Measurements from ENCODE around the gene MMP14. TPM values are rescaled to one million over a fixed set of nuclear protein-coding genes. Genes with fewer than 3 reads are reported as not detected.
"Not testable (repeated sequence)": the region's sequence is repeated elsewhere in the genome, so short reads cannot be mapped to it uniquely, and the experiment has no call there.

The MMP14 gene
- total and polyA plus RNA-seq, 7 donors, result 21.0 to 140 (median 86.6) TPM

DNA sequence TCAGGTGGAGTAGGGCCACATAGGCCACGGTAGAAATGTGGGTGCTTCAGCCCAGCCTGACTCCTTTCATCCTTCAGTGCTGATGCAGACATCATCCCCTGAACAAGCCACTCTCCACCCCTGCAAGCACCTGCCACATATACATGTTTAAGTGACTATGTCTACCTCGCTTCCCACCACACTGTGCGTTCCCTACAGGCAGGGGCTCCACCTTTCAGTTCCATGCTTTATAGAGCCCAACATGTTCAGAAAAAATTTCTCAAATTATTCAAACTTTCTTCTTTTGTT is 32.8 kb upstream of the MMP14 start:
- no peak overlapping the region for H3K4me3 ChIP-seq
- 77 to 82% methylated on average over 3 of the region's 3 CpGs for WGBS, 2 donors

DNA sequence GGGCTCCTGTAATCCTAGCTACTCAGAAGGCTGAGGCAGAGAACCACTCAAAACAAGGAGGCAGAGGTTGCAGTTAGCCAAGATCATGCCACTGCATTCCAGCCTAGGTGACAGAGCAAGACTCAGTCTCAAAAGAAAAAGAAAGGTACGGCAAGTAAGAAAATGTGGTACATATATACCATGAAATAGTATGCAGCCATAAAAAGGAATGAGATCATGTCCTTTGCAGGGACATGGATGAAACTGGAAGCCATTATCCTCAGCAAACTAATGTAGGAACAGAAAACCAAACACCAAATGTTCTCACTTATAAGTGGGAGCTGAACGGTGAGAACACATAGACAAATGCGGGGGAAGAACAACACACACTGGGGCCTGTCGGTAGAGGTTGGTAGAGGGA is 31.1 kb upstream of the MMP14 start:
- H3K4me3 ChIP-seq; H3K4me1 ChIP-seq; H3K27me3 ChIP-seq; H3K9me3 ChIP-seq; intact Hi-C loops (cut with DNase I); H3K36me3 ChIP-seq; DNase-seq; H3K27ac ChIP-seq: not testable (repeated sequence)
- 85 to 86% methylated on average over 4 of the region's 4 CpGs for WGBS, 2 donors

More for the DNA sequence above, 32.8 kb upstream of the MMP14 start:
- no peaks in the 10 kb centered on the region for H3K27me3 ChIP-seq
- DNase-seq, result no peak
- no peaks in the 10 kb centered on the region for H3K4me1 ChIP-seq
- no peaks in the 10 kb centered on the region for H3K36me3 ChIP-seq
- H3K27ac ChIP-seq, result no peak overlapping the region
- TF ChIP-seq POLR2A (IDR thresholded peaks at IDR 0.05), result no peak
- TF ChIP-seq POLR2AphosphoS5 (IDR thresholded peaks at IDR 0.05), result no peak
- TF ChIP-seq, protein P1, sequence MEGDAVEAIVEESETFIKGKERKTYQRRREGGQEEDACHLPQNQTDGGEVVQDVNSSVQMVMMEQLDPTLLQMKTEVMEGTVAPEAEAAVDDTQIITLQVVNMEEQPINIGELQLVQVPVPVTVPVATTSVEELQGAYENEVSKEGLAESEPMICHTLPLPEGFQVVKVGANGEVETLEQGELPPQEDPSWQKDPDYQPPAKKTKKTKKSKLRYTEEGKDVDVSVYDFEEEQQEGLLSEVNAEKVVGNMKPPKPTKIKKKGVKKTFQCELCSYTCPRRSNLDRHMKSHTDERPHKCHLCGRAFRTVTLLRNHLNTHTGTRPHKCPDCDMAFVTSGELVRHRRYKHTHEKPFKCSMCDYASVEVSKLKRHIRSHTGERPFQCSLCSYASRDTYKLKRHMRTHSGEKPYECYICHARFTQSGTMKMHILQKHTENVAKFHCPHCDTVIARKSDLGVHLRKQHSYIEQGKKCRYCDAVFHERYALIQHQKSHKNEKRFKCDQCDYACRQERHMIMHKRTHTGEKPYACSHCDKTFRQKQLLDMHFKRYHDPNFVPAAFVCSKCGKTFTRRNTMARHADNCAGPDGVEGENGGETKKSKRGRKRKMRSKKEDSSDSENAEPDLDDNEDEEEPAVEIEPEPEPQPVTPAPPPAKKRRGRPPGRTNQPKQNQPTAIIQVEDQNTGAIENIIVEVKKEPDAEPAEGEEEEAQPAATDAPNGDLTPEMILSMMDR (IDR thresholded peaks at IDR 0.05), result no peak
- no peak for TF ChIP-seq EP300 (IDR thresholded peaks at IDR 0.05)
- H3K9me3 ChIP-seq, result no peaks in the 10 kb centered on the region
- intact Hi-C loops (cut with DNase I), result no loop called here

DNA sequence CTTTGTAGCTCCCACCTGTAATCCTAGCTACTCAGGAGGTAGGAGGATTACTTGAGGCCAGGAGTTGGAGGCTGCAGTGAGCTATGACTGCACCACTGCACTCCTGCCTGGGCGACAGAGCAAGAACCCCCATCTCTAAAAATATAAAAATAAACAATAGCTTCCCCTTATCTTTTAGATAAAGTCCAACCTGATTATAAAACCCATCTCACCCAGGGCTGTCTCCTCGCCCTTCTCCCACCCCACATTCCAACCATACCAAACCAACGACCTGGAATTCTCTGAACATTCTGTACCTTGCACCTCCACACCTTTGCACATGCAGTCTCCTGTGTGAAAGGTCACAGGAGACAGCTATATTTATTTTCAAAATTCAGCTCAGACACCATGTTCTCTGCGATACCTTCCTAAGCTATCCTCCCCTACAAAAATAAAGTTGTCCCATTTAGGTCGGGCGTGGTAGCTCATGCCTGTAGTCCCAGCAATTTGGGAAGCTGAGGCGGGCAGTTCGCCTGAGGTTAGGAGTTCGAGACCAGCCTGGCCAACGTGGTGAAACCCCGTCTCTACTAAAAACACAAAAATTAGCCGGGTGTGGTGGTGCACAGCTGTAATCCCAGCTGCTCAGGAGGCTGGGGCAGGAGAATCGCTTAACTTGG is 28.8 kb upstream of the MMP14 start:
- Histone ChIP-seq H3K4me1 (no peaks in the 10 kb centered on the region), H3K4me3 (no peak overlapping the region), H3K27me3 (no peaks in the 10 kb centered on the region), H3K36me3 (no peaks in the 10 kb centered on the region), H3K27ac (no peak overlapping the region), H3K9me3 (no peaks in the 10 kb centered on the region)
- 77 to 80% methylated on average over 13 of the region's 13 CpGs for WGBS, 2 donors
- TF ChIP-seq, protein P1 (IDR thresholded peaks at IDR 0.05), result no peak
- TF ChIP-seq EP300 (IDR thresholded peaks at IDR 0.05) (no peak), POLR2A (IDR thresholded peaks at IDR 0.05) (no peak), POLR2AphosphoS5 (IDR thresholded peaks at IDR 0.05) (no peak)
- no peak for DNase-seq
- intact Hi-C loops (cut with DNase I), result no loop called here

DNA sequence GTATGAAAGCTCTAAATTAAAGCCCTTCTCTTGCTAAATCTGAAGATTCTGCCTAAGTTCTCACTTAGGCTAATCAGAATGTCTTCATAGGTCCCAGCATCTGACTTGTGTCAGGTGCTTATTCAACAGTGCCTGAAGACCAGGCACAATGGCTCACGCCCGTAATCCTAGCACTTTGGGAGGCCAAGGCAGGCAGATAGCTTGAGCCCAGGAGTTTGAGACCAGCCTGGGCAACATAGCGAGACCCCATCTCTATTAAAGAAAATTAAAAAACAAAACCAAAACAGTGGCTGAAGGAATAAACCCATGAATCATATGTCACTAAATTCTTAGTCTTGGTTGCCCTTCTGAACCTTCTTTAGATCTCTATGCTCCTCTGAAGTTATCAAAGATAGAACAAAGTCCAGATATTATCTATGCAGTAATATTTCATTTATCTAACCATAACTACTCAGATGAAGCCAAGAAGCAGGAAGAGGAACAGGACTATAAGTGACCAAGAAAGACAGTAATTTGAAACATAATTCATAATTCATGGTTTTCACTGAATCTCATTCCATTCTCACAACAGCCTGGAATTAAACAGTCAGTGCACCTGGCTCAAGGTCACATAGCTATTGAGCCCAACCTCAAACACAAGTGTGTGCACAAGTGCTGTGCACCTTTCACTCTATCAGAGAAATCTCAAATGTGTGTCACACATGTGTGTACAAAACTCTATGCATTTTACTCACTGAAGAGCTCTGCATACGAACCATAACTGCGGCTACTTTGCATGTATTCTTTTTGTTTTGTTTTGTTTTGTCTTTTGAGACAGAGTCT is 27.8 kb upstream of the MMP14 start:
- DNase-seq, result no peak
- intact Hi-C loops (cut with DNase I), result no loop called here
- H3K27me3 ChIP-seq, result no peaks in the 10 kb centered on the region
- no peaks in the 10 kb centered on the region for H3K4me1 ChIP-seq
- H3K27ac ChIP-seq, result no peak overlapping the region
- H3K9me3 ChIP-seq, result no peaks in the 10 kb centered on the region
- H3K36me3 ChIP-seq, result no peaks in the 10 kb centered on the region
- 88 to 94% methylated on average over 5 of the region's 5 CpGs for WGBS, 2 donors
- TF ChIP-seq EP300 (IDR thresholded peaks at IDR 0.05) (no peak), POLR2A (IDR thresholded peaks at IDR 0.05) (no peak), POLR2AphosphoS5 (IDR thresholded peaks at IDR 0.05) (no peak)
- TF ChIP-seq, protein P1 (IDR thresholded peaks at IDR 0.05), result no peak
- H3K4me3 ChIP-seq, result no peak overlapping the region

DNA sequence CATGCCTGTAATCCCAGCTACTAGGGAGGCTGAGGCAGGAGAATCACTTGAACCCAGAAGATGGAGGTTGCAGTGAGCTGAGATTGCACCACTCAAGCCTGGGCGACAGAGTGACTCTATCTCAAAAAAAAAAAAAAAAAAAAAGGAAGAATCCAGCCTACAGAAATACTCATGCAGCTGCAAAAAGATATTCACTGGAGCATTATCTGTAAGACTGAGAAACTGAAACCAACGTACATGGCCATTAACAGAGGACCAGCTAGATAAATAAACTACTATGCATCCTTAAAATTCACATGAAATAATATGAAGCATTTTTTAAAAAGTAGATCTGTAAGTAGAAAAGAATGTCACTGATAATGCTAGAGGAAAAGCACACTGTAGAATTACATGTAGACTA is 24.7 kb upstream of the MMP14 start:
- Histone ChIP-seq H3K4me1 (no peaks in the 10 kb centered on the region), H3K9me3 (no peaks in the 10 kb centered on the region), H3K27ac (no peak overlapping the region), H3K36me3 (no peaks in the 10 kb centered on the region), H3K4me3 (no peak overlapping the region), H3K27me3 (no peaks in the 10 kb centered on the region)
- DNase-seq, result no peak
- intact Hi-C loops (cut with DNase I), result no loop called here
- TF ChIP-seq EP300 (IDR thresholded peaks at IDR 0.05) (no peak), POLR2A (IDR thresholded peaks at IDR 0.05) (no peak), POLR2AphosphoS5 (IDR thresholded peaks at IDR 0.05) (no peak)
- TF ChIP-seq, protein P1 (IDR thresholded peaks at IDR 0.05), result no peak
- WGBS, 2 donors, result 38 to 59% methylated on average over 2 of the region's 2 CpGs

Data from sigmoid colon (tissue), 7 donors.